K562 (cell line): ENCODE measurements around the gene PPP1R9B. TPM values are rescaled to one million over a fixed set of nuclear protein-coding genes. Genes with fewer than 3 reads are reported as not detected.

Experiments used
- ATAC-seq: fragments of 200-7000 bp; cut with Tn5 transposase; 3 replicates; pipeline ENCODE4 v1.9.1; 2020; ENCODE audit warnings: moderate library complexity
- BruUV-seq: library from RNA; stranded (reverse); fragments of 400-500 nt; replicated peaks from 2 replicates; lab custom pipeline; 2021; lab: Mats Ljungman, UMichigan
- CTCF ChIA-PET: fragments of 300-600 bp; formaldehyde crosslinking; extraction: SDS; loops from one replicate; lab custom pipeline; 2021; ENCODE audit warnings: low intra/inter-chr PET ratio; lab: Yijun Ruan, JAX
- POLR2A ChIA-PET: fragments of 300-600, 350-650 bp; sonication (Branson Sonifier 250); formaldehyde crosslinking; extraction: SDS; loops from one replicate; lab custom pipeline; 2021; ENCODE audit warnings: antibody characterized with exemption, inconsistent platforms; lab: Yijun Ruan, JAX
- DNase-seq, 4 experiments: peaks; one replicate each; pipeline versions ENCODE4 v3.0.0 to v3.0.0-alpha.2; 2011 to 2018; ENCODE audit warnings: low spot score in 3 of 4, mixed read lengths in 3 of 4; ENCODE audit errors: extremely low read depth in 1 of 4
- FAIRE-seq: peaks from 2 replicates; lab custom pipeline; 2011; peaks lifted over from hg19 to GRCh38; lab: Jason Lieb, UNC
- H2AFZ ChIP-seq: 2 replicates; pipeline ENCODE4 v1.6.0; 2011; ENCODE audit warnings: low read depth, low read length, control low read depth, inconsistent platforms
- H3K27ac ChIP-seq: fragments of 200-600 bp; 3 replicates; pipeline ENCODE4 v1.8.0; 2011; ENCODE audit warnings: low read depth, mild to moderate bottlenecking, control low read depth, inconsistent platforms, low read length, moderate library complexity, mixed read lengths; ENCODE audit errors: extremely low read depth
- H3K27me3 ChIP-seq, 2 experiments: fragments of 300-600 bp in 1 of 2; 2 replicates in 1 of 2; 3 replicates in 1 of 2; pipeline versions ENCODE4 v1.6.0 to v1.8.0; 2011; ENCODE audit warnings: inconsistent platforms in 2 of 2, low read length in 2 of 2, mild to moderate bottlenecking in 1 of 2, mixed read lengths in 1 of 2, moderate library complexity in 1 of 2; ENCODE audit not compliant: control insufficient read depth in 2 of 2, insufficient read depth in 2 of 2
- H3K36me3 ChIP-seq: fragments of 300-600 bp; 3 replicates; pipeline ENCODE4 v1.8.0; 2011; ENCODE audit warnings: mild to moderate bottlenecking, low read length, inconsistent platforms; ENCODE audit not compliant: control insufficient read depth, insufficient read depth
- H3K4me1 ChIP-seq, 2 experiments: fragments of 200-600 bp in 1 of 2; replicated peaks in 1 of 2; 2 replicates in 1 of 2; 3 replicates in 1 of 2; pipeline versions ENCODE4 v1.5.1 to v1.8.0; 2011; ENCODE audit warnings: inconsistent platforms in 2 of 2, low read length in 2 of 2, mild to moderate bottlenecking in 1 of 2, mixed read lengths in 1 of 2, moderate library complexity in 1 of 2; ENCODE audit not compliant: control insufficient read depth in 2 of 2, insufficient read depth in 2 of 2
- H3K4me2 ChIP-seq: 2 replicates; pipeline ENCODE4 v1.6.1; 2011; ENCODE audit warnings: low read length, control low read depth, inconsistent platforms, mixed read lengths; ENCODE audit not compliant: insufficient read depth
- H3K4me3 ChIP-seq: fragments of 200-600 bp; sonication (generic), shearing (Covaris generic); 2 replicates; pipeline ENCODE4 v1.5.1; 2016; ENCODE audit warnings: control low read depth, inconsistent platforms
- H3K79me2 ChIP-seq: fragments of 200-600 bp; 3 replicates; pipeline ENCODE4 v1.8.0; 2011; ENCODE audit warnings: low read length, inconsistent platforms; ENCODE audit not compliant: control insufficient read depth, insufficient read depth
- H3K9ac ChIP-seq, 2 experiments: 2 replicates each; pipeline versions ENCODE4 v1.6.0 to v1.6.1; 2011; ENCODE audit warnings: low read depth in 2 of 2, low read length in 2 of 2, control low read depth in 1 of 2, inconsistent platforms in 1 of 2, mild to moderate bottlenecking in 1 of 2, mixed read lengths in 1 of 2; ENCODE audit not compliant: insufficient read depth in 1 of 2
- H3K9me1 ChIP-seq: one replicate; pipeline ENCODE4 v1.6.0; 2011; ENCODE audit warnings: inconsistent platforms, mild to moderate bottlenecking, low read length, moderate library complexity; ENCODE audit not compliant: control insufficient read depth, insufficient read depth
- H3K9me3 ChIP-seq: replicated peaks from 2 replicates; pipeline ENCODE4 v1.5.1; 2011; ENCODE audit warnings: low read depth, low read length, inconsistent platforms; ENCODE audit not compliant: control insufficient read depth, insufficient read depth
- H4K20me1 ChIP-seq: replicated peaks from 2 replicates; pipeline ENCODE4 v1.6.1; 2011; ENCODE audit warnings: low read length, inconsistent platforms, mixed read lengths; ENCODE audit not compliant: control insufficient read depth, insufficient read depth
- HES1 ChIP-seq: fragments of 450-650 bp; IDR thresholded peaks from 2 replicates; pipeline ENCODE4 v1.6.1; 2016; ENCODE audit warnings: low read depth, mild to moderate bottlenecking, moderate library complexity
- ZFP36 ChIP-seq: fragments of 150-350 bp; IDR thresholded peaks from 2 replicates; pipeline ENCODE4 v1.6.1; 2018; ENCODE audit warnings: low read length, low read depth; ENCODE audit not compliant: partially characterized antibody
- WGBS: fragments of 100-300 bp; shearing (Covaris generic); methylation state at CpG from one replicate; pipeline ENCODE4 v1.1.6; 2016; ENCODE audit warnings: low coverage, mixed read lengths; ENCODE audit not compliant: insufficient coverage; ENCODE audit errors: missing lambda C conversion rate; 5-methylcytosine and 5-hydroxymethylcytosine counted together
- in situ Hi-C: fragments of 300-500 bp; cut with MboI; formaldehyde crosslinking; loops from 4 replicates; pipeline ENCODE4 v1.15.0; 2018; ENCODE audit warnings: inconsistent platforms, mixed read lengths
- intact Hi-C: fragments of 100-400 bp; cut with micrococcal nuclease; formaldehyde crosslinking; loops from 2 replicates; pipeline ENCODE4 v1.14.2; 2022
- polyA plus RNA-seq, 8 experiments: library from polyadenylated mRNA; depleted of rRNA in 4 of 8; stranded (reverse) in 5 of 8; unstranded in 3 of 8; fragments of >200 nt; fragmentation: Nextera tagmentation in 2 of 8; fragmentation: Illumina TruSeq in 1 of 8; extraction: Ambion mirVana in 2 of 8; extraction: Trizol in 1 of 8; gene quantifications; 2 replicates each; pipeline versions ENCODE4 v1.2.1 to v1.2.3, GENCODE V29; 2011 to 2014; ENCODE audit warnings: inconsistent platforms in 1 of 8, missing spikeins in 1 of 8
- total RNA-seq, 7 experiments: library from RNA; depleted of rRNA in 6 of 7; stranded (reverse); fragments of >200 nt in 6 of 7; fragmentation: Illumina TruSeq in 2 of 7; extraction: Trizol in 2 of 7; gene quantifications; 2 replicates each; pipeline versions ENCODE4 v1.2.1 to v1.2.3, GENCODE V29; 2011 to 2021; ENCODE audit warnings: low replicate concordance in 1 of 7

PPP1R9B gene
- total and polyA plus RNA-seq, 9 of the 15 experiments (the other 6 are each of a cell fraction or from before 2014, with no cell fraction given), result 0.10 to 63.5 (median 24.7) TPM

GRCh38 chr17:50103252-50103651, 47.2 kb downstream of the PPP1R9B start:
- H3K9me3 ChIP-seq, result no peaks in the 10 kb centered on the region
- TF ChIP-seq ZFP36 (peak; percentile 36), HES1 (no peak)
- TF ChIP-seq, all 486 proteins: peak for 1
- ChIA-PET CTCF (no interaction called here), POLR2A (interaction anchor here (0.7 to 0.8 kb wide), 2 partner anchors 9 to 13 kb away, joined by 4 read pairs; no protein-coding TSS in a partner anchor)
- Histone ChIP-seq H3K9ac (no peak overlapping the region), H3K4me1 (peaks cover 23 to 30% of the 10 kb centered on the region in 2 experiments; a peak in 4 of 5 replicates), H3K9me1 (peaks cover 4% of the 10 kb centered on the region), H3K4me2 (no peak overlapping the region), H3K4me3 (no peak overlapping the region), H3K27ac (no peak overlapping the region), H2AFZ (no peak overlapping the region), H4K20me1 (0 out of 2 replicates have a peak, but pooled peaks cover 3% of the 10 kb centered on the region), H3K36me3 (no peaks in the 10 kb centered on the region), H3K79me2 (no peaks in the 10 kb centered on the region), H3K27me3 (peaks cover 4 to 47% of the 10 kb centered on the region in 2 experiments; a peak in 3 of 5 replicates)
- DNase-seq (no peak), FAIRE-seq (peak; percentile 37), ATAC-seq (no peak)
- BruUV-seq, result no TSS peak
- WGBS, result 26% methylated on average over 2 of the region's 2 CpGs
- intact Hi-C loops (no loop called here), in situ Hi-C loops (no loop called here)
